ENCODE results near the gene TREML1.

The TREML1 gene, protein sequence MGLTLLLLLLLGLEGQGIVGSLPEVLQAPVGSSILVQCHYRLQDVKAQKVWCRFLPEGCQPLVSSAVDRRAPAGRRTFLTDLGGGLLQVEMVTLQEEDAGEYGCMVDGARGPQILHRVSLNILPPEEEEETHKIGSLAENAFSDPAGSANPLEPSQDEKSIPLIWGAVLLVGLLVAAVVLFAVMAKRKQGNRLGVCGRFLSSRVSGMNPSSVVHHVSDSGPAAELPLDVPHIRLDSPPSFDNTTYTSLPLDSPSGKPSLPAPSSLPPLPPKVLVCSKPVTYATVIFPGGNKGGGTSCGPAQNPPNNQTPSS

DNA sequence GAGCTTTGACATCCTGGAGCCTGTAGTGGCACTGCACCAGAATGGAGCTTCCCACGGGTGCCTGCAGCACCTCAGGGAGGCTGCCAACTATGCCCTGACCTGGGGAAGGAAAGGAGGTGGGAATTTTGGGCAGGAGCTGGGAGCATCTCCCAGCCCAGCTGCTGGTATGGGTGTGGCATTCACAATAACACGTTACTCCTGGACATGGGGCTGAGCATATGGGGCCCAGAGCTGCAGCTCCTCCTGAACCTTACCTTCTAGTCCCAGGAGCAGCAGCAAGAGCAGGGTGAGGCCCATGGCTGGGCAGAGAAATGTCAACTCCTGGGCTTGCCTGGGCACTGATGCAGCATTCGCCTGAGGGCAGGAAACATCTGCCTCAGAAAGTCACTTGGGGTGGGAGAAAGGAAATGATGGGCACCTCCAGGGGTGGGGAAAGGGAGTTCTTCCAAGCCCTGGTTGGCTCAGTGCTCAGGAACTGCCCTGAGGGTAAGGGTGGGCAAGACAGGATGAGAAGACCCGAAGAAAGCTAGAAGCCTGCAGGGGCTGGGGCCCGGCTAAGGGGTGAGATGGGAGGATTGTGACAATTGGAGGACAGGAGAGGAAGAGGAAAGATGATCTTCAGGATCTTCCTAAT, at the start of gene TREML1:
TREML1 (minus strand) TSS at position 356 of the 634 bp plus-strand sequence; CDS start at position 297, 59 bp downstream.
- CTCF ChIA-PET = interaction anchor here (1.0 kb wide), 1 partner anchor 214 kb away, joined by 4 read pairs; no protein-coding TSS in a partner anchor
- DNase-seq (ENCODE audit: extremely low spot score) = no peak
- TF ChIP-seq, protein P1, sequence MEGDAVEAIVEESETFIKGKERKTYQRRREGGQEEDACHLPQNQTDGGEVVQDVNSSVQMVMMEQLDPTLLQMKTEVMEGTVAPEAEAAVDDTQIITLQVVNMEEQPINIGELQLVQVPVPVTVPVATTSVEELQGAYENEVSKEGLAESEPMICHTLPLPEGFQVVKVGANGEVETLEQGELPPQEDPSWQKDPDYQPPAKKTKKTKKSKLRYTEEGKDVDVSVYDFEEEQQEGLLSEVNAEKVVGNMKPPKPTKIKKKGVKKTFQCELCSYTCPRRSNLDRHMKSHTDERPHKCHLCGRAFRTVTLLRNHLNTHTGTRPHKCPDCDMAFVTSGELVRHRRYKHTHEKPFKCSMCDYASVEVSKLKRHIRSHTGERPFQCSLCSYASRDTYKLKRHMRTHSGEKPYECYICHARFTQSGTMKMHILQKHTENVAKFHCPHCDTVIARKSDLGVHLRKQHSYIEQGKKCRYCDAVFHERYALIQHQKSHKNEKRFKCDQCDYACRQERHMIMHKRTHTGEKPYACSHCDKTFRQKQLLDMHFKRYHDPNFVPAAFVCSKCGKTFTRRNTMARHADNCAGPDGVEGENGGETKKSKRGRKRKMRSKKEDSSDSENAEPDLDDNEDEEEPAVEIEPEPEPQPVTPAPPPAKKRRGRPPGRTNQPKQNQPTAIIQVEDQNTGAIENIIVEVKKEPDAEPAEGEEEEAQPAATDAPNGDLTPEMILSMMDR (IDR thresholded peaks at IDR 0.05; ENCODE audit: control extremely low read depth, extremely low read depth, low read depth, missing control alignments) = no peak
- POLR2A ChIA-PET = no interaction called here

DNA sequence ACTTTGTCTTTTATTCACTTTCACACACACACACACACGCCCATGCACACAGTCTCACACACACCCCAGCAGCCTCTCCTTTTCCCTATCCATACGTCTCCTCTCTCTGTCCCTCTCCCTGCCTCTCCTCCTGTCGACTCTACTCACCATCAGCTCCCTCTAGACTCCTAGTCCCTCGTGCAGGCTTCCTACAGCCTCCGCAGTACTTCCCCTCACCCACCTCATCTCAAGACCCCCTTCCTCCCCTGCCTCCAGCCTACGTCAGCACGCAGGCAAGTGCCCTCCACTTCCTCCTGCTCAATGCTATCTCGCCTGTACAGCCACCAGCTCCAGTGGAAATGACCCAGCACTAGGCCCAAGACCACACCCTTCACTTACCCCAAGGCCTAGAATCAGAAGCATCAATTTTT, 47.6 kb upstream of the TREML1 start:
- ChIA-PET CTCF (interaction anchor here (1.0 to 1.2 kb wide), 4 partner anchors 17 to 86 kb away, joined by 3 to 4 read pairs (median 3); no protein-coding TSS in a partner anchor), POLR2A (no interaction called here)
- no peak for DNase-seq (ENCODE audit: extremely low spot score)
- TF ChIP-seq, protein P1 (IDR thresholded peaks at IDR 0.05; ENCODE audit: control extremely low read depth, extremely low read depth, low read depth, missing control alignments) = no peak

DNA sequence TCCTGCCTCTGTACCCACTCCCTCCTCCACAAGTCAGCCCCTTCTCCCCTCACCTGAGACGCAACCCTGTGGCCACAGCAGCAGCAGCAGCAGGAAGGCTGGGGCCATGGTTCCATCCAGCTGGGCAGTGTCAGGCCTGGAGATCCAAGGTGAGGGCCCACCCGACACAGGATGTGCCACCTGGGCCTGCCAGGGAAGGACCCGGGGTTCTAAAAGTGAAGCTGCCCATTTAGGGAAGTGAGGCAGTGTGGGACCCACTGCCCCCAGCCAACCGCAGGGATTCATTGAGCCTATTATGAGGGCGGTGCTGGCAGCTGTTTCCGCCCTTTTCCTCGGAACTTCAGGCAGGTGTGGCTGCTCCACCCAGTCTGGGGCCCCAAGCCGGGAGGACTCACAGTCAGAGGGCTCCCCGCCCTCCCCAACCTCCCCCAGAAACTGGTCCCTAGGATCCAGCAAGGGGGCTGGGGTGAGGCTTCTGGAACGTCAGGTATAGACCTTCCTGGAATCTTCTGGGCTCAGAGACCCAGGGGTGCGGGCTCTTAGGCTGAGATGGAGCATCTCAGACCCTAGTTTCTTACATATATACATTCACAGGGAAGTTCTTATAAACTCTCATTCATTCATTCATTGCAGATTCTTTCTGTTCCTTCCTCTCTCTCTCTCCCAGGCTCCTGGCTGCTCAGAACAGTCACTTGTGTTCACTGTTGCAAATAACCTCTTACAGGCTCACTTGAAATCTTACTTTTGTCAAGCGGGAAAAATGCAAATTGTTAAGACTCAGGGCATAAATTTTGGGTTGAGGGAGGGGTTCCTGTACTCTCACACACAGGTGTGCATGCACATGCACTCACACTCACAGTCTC, 47.0 kb upstream of the TREML1 start, which contains the start of gene TREML2:
TREML2 (minus strand) TSS at position 249 of the 863 bp plus-strand sequence; CDS start at position 108, 141 bp downstream.
- TF ChIP-seq, protein P1 (IDR thresholded peaks at IDR 0.05; ENCODE audit: control extremely low read depth, extremely low read depth, low read depth, missing control alignments) = no peak
- DNase-seq (ENCODE audit: extremely low spot score) = no peak
- POLR2A ChIA-PET = no interaction called here
- CTCF ChIA-PET = interaction anchor here (1.0 to 2.1 kb wide), 8 partner anchors 9 to 167 kb away, joined by 3 to 9 read pairs (median 5); no protein-coding TSS in a partner anchor

DNA sequence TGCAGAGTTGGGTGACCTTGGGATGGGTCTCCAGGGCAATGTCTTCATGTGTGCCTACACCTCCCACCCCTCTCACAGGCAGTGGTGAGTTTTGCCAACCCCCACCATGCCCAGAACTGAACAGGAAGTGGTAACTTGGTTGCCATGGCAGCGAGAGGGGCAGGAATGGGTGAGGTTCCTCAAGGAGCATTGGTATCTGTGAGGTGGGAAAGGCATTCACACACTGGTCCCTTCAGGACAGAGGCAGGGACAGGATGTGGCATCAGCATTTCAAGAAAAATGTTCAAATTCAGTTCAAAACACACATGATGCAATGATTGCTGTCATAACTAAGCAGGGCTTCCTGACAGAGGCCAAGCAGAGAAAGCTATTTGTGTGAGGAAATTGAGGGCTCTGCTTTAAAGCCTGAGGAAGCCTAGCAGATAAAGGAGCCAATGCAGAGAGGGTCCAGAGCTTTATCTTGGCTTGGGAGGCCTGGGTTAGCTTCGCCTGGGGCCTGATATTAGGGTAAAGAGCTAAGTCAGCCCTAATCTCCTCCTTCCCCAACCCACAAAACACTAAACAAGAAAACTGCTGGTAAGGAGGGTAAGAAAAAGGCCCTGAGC, 46.3 kb upstream of the TREML1 start:
- TF ChIP-seq, protein P1 (IDR thresholded peaks at IDR 0.05; ENCODE audit: control extremely low read depth, extremely low read depth, low read depth, missing control alignments) = no peak
- ChIA-PET POLR2A (no interaction called here), CTCF (interaction anchor here (1.0 to 2.1 kb wide), 8 partner anchors 8 to 168 kb away, joined by 3 to 9 read pairs (median 5); no protein-coding TSS in a partner anchor)
- DNase-seq (ENCODE audit: extremely low spot score) = no peak

DNA sequence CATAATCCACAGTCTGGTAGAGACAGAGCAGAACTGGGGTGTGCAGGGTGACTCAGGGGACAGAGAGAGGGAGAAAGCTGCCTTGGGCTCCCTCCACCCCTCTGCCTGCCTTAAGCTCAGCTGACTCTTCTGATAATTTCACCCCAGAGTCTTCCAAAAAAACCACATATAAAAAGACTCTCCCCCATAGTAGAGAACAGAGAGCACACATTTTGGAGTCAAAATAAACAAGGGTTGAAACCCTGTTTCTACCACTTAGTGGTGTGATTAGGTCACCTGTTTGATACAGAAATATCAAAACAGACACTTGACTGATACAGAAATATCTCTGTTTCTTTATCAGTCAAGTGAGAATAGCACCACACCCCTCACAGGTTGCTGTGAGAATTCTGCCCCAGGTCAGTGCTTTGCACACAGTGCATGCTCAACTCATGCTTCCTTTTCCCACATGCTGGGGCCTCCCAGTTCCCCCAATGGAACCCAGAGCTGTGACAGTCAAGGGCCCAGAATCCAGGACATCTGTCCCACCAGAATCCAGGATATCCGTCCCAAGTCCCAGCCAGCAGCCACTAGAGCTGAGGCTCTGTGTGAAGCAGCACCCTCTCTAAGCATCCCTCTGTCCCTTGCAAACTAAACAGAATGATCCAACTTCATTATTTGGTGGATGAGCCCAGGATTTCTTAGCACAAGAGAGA, 45.6 kb upstream of the TREML1 start:
- POLR2A ChIA-PET = no interaction called here
- TF ChIP-seq, protein P1 (IDR thresholded peaks at IDR 0.05; ENCODE audit: control extremely low read depth, extremely low read depth, low read depth, missing control alignments) = no peak
- CTCF ChIA-PET = interaction anchor here (0.9 to 2.1 kb wide), 7 partner anchors 8 to 169 kb away, joined by 3 to 9 read pairs (median 5); no protein-coding TSS in a partner anchor
- peak; percentile 49 for DNase-seq (ENCODE audit: extremely low spot score)
